ENCODE data around the gene TM4SF1.

TM4SF1 gene

GRCh38 chr3:149397528-149397927, 20.1 kb upstream of the TM4SF1 start:
- in situ Hi-C loops (cut with HindIII; ENCODE audit: low pct_ligation_motif_present, low pct_unique_long_range_greater_than_20kb, low sequenced_read_pairs): no loop called here
- DNase-seq: no peak

GRCh38 chr3:149396476-149396875, 19.0 kb upstream of the TM4SF1 start:
- in situ Hi-C loops (cut with HindIII; ENCODE audit: low pct_ligation_motif_present, low pct_unique_long_range_greater_than_20kb, low sequenced_read_pairs): no loop called here
- no peak for DNase-seq

GRCh38 chr3:149395107-149396089, 17.9 kb upstream of the TM4SF1 start:
- no peak for DNase-seq
- in situ Hi-C loops (cut with HindIII; ENCODE audit: low pct_ligation_motif_present, low pct_unique_long_range_greater_than_20kb, low sequenced_read_pairs): no loop called here

- in situ Hi-C loops (cut with HindIII; ENCODE audit: low pct_ligation_motif_present, low pct_unique_long_range_greater_than_20kb, low sequenced_read_pairs): no loop called here
- peak; percentile 77 for DNase-seq
Measured at GRCh38 chr3:149393345-149394160, 16.1 kb upstream of the TM4SF1 start.

GRCh38 chr3:149391960-149392359, 14.5 kb upstream of the TM4SF1 start:
- in situ Hi-C loops (cut with HindIII; ENCODE audit: low pct_ligation_motif_present, low pct_unique_long_range_greater_than_20kb, low sequenced_read_pairs): no loop called here
- no peak for DNase-seq

GRCh38 chr3:149390772-149391212, 13.3 kb upstream of the TM4SF1 start:
- in situ Hi-C loops (cut with HindIII; ENCODE audit: low pct_ligation_motif_present, low pct_unique_long_range_greater_than_20kb, low sequenced_read_pairs): no loop called here
- no peak for DNase-seq

DNA sequence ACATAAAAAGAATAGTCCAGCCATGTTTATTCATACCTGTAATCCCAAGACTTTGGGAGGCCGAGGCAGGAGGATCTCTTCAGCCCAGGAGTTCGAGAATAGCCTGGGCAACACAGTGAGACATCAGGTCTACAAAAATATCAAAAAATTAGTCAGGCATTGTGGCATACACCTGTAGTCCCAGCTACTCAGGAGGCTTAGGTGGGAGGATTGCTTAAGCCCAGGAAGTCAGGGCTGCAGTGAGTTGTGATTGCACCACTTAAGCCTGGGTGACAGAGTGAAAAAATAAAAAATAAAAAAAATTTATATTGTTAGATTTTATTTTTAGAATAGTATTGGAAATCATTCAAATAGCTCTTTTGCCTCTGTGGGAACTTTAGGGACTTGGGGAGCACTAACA, 12.8 kb upstream of the TM4SF1 start:
- in situ Hi-C loops (cut with HindIII; ENCODE audit: low pct_ligation_motif_present, low pct_unique_long_range_greater_than_20kb, low sequenced_read_pairs): no loop called here
- no peak for DNase-seq

GRCh38 chr3:149388531-149389417, 11.3 kb upstream of the TM4SF1 start:
- in situ Hi-C loops (cut with HindIII; ENCODE audit: low pct_ligation_motif_present, low pct_unique_long_range_greater_than_20kb, low sequenced_read_pairs): no loop called here
- DNase-seq: no peak

DNA sequence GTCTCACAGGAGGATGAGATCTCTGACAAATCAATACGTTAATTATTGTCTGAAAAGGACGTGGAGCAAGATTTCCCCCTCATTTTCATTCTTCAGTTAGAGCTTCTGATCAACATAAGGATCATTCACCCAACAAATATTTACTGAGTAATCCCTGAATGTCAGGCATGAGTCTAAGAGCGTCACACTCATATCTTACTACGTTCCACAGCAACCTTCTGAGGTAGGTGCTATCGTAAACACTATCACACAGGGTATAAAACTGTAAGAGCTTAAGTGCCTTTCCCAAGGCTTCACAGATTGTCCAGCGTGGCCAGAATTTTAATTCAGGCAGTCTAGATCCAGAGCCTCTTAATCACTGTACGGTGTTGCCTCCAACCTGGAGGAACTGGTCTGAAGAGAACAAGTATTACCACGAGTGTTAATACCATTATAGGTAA, 10.6 kb upstream of the TM4SF1 start:
- in situ Hi-C loops (cut with HindIII; ENCODE audit: low pct_ligation_motif_present, low pct_unique_long_range_greater_than_20kb, low sequenced_read_pairs): no loop called here

GRCh38 chr3:149386299-149386606, 8.8 kb upstream of the TM4SF1 start:
- in situ Hi-C loops (cut with HindIII; ENCODE audit: low pct_ligation_motif_present, low pct_unique_long_range_greater_than_20kb, low sequenced_read_pairs): no loop called here
- DNase-seq: no peak

More for the DNA sequence above, 10.6 kb upstream of the TM4SF1 start:
- peak; percentile 43 for DNase-seq

- in situ Hi-C loops (cut with HindIII; ENCODE audit: low pct_ligation_motif_present, low pct_unique_long_range_greater_than_20kb, low sequenced_read_pairs): no loop called here
- no peak for DNase-seq
Measured at GRCh38 chr3:149385617-149386298, 8.3 kb upstream of the TM4SF1 start.

- DNase-seq: no peak
Measured at GRCh38 chr3:149384911-149385321, 7.5 kb upstream of the TM4SF1 start.

DNA sequence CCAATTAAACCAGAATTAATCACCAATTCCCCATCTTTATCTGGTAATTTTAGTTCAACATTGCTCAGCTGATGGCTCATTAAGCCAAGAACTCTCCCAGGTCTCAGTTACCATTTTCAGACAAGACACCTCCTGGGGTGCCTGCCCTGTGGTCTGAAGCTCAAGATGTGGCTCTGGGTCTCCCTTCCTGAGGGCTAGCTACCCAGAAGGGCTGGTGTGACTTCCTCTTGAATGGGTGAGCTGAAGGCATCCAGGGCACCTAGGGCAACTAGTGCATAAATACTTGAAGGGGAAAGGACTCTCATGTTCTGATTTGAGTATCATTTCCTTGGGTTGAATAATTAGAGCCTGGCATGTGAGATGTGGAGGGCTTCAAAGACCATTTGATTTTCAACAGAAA, 6.7 kb upstream of the TM4SF1 start:
- in situ Hi-C loops (cut with HindIII; ENCODE audit: low pct_ligation_motif_present, low pct_unique_long_range_greater_than_20kb, low sequenced_read_pairs): no loop called here
- no peak for DNase-seq

More at GRCh38 chr3:149384911-149385321, 7.5 kb upstream of the TM4SF1 start:
- in situ Hi-C loops (cut with HindIII; ENCODE audit: low pct_ligation_motif_present, low pct_unique_long_range_greater_than_20kb, low sequenced_read_pairs): no loop called here

GRCh38 chr3:149383703-149384102, 6.3 kb upstream of the TM4SF1 start:
- in situ Hi-C loops (cut with HindIII; ENCODE audit: low pct_ligation_motif_present, low pct_unique_long_range_greater_than_20kb, low sequenced_read_pairs): no loop called here
- DNase-seq: no peak

DNA sequence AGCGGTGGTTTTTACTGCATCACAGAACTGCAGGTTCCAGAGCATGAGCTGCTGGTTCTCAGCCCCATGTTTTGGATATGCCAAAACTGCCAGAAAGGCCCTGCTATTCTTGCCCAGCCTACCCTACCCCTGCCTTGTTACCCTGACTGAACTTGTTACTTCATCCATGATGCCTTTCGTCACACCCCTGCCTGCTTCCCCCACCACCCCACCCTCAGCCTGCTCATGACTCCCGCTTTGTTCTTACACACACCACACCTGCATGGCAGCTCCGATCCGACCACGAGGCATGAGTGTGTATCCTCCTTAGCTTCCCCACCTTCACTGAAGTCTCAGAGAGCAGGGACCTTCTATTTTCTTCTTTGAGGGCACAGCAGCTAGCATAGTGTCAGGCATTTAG, 5.1 kb upstream of the TM4SF1 start:
- in situ Hi-C loops (cut with HindIII; ENCODE audit: low pct_ligation_motif_present, low pct_unique_long_range_greater_than_20kb, low sequenced_read_pairs): no loop called here
- DNase-seq: no peak

- in situ Hi-C loops (cut with HindIII; ENCODE audit: low pct_ligation_motif_present, low pct_unique_long_range_greater_than_20kb, low sequenced_read_pairs): no loop called here
Measured at GRCh38 chr3:149382101-149382467, 4.6 kb upstream of the TM4SF1 start.

GRCh38 chr3:149381173-149382100, 4.0 kb upstream of the TM4SF1 start:
- in situ Hi-C loops (cut with HindIII; ENCODE audit: low pct_ligation_motif_present, low pct_unique_long_range_greater_than_20kb, low sequenced_read_pairs): no loop called here
- no peak for DNase-seq

More at GRCh38 chr3:149382101-149382467, 4.6 kb upstream of the TM4SF1 start:
- no peak for DNase-seq

Measured in ACHN (cell line).